Sigmoid colon (tissue), 4 donors: ENCODE measurements around the gene IL1RAPL2.

ENCODE experiments used
- CTCF ChIP-seq, 4 experiments: fragments of 450-650 bp in 3 of 4; fragments of 200-600 bp in 1 of 4; IDR thresholded peaks; one replicate each; pipeline ENCODE4 v1.5.1; 2016 to 2019; ENCODE audit warnings: antibody characterized with exemption in 4 of 4, mild to moderate bottlenecking in 3 of 4, moderate library complexity in 2 of 4
- EP300 ChIP-seq, 4 donors: sonication (generic); formaldehyde crosslinking; IDR thresholded peaks; one replicate each; pipeline ENCODE4 v1.6.1; 2017; ENCODE audit warnings: antibody characterized with exemption in 4 of 4
- POLR2A ChIP-seq, 2 donors: fragments of 450-650 bp; IDR thresholded peaks; one replicate each; pipeline ENCODE4 v1.6.1; 2016; ENCODE audit warnings: antibody characterized with exemption in 2 of 2, mild to moderate bottlenecking in 2 of 2, moderate library complexity in 2 of 2
- POLR2AphosphoS5 ChIP-seq, 4 donors: sonication (generic); formaldehyde crosslinking; IDR thresholded peaks; one replicate each; pipeline ENCODE4 v1.6.1; 2017; ENCODE audit warnings: antibody characterized with exemption in 4 of 4

GRCh38 chrX:105038672-105039328, 472.8 kb downstream of the IL1RAPL2 start:
- TF ChIP-seq EP300 (IDR thresholded peaks at IDR 0.05), result no peak
- TF ChIP-seq CTCF (IDR thresholded peaks at IDR 0.05), result no peak
- TF ChIP-seq POLR2A (IDR thresholded peaks at IDR 0.05), result no peak
- no peak for TF ChIP-seq POLR2AphosphoS5 (IDR thresholded peaks at IDR 0.05)
